Muscle of back (tissue), 11 donors: ENCODE measurements around the gene IPO11. TPM values are rescaled to one million over a fixed set of nuclear protein-coding genes. Genes with fewer than 3 reads are reported as not detected.
A peak's percentile ranks its signal among the peaks of the same experiment; 100 is the strongest.

Source experiments
- DNase-seq, 3 donors: peaks; one replicate each; pipeline versions ENCODE4 v3.0.0 to v3.0.0-alpha.2; 2013
- polyA plus RNA-seq, 10 donors: library from polyadenylated mRNA; unstranded; fragments of 120-200 nt; gene quantifications; one replicate each; pipeline ENCODE4 v1.2.1, GENCODE V29; 2013; ENCODE audit not compliant: insufficient read length in 10 of 10

IPO11 gene
- polyA plus RNA-seq, 10 donors: 19.7 to 27.2 (median 25.6) TPM

- peak in 1 of 3 donors; percentile 16 for DNase-seq
Measured at GRCh38 chr5:62431735-62432620, 19.4 kb downstream of the IPO11 start.

- DNase-seq: no peak
Measured at GRCh38 chr5:62432621-62433064, 20.1 kb downstream of the IPO11 start.

GRCh38 chr5:62448528-62448927, 36.0 kb downstream of the IPO11 start:
- no peak for DNase-seq

GRCh38 chr5:62450259-62450658, 37.7 kb downstream of the IPO11 start:
- no peak for DNase-seq

GRCh38 chr5:62457071-62457470, 44.5 kb downstream of the IPO11 start:
- no peak for DNase-seq

GRCh38 chr5:62460578-62460983, 48.0 kb downstream of the IPO11 start:
- DNase-seq: peak; percentile 32 to 57 (median 32)

- DNase-seq: no peak
Measured at GRCh38 chr5:62461561-62461960, 49.0 kb downstream of the IPO11 start.

GRCh38 chr5:62465985-62466925, 53.7 kb downstream of the IPO11 start:
- no peak for DNase-seq

- no peak for DNase-seq
Measured at GRCh38 chr5:62473209-62473608, 60.6 kb downstream of the IPO11 start.

- DNase-seq: peak in 1 of 3 donors; percentile 41
Measured at GRCh38 chr5:62475072-62475471, 62.5 kb downstream of the IPO11 start.

GRCh38 chr5:62477801-62478200, 65.2 kb downstream of the IPO11 start:
- no peak for DNase-seq

GRCh38 chr5:62483556-62483955, 71.0 kb downstream of the IPO11 start:
- no peak for DNase-seq

GRCh38 chr5:62486672-62487071, 74.1 kb downstream of the IPO11 start:
- no peak for DNase-seq

- DNase-seq: no peak
Measured at GRCh38 chr5:62488531-62488930, 76.0 kb downstream of the IPO11 start.

- DNase-seq: no peak
Measured at GRCh38 chr5:62489471-62489870, 76.9 kb downstream of the IPO11 start.

GRCh38 chr5:62494772-62495171, 82.2 kb downstream of the IPO11 start:
- no peak for DNase-seq

- no peak for DNase-seq
Measured at GRCh38 chr5:62496876-62497275, 84.3 kb downstream of the IPO11 start.

GRCh38 chr5:62498961-62499360, 86.4 kb downstream of the IPO11 start:
- DNase-seq: no peak

GRCh38 chr5:62499756-62500155, 87.2 kb downstream of the IPO11 start:
- DNase-seq: no peak

GRCh38 chr5:62502456-62503101, 90.0 kb downstream of the IPO11 start:
- no peak for DNase-seq

- no peak for DNase-seq
Measured at GRCh38 chr5:62504129-62504528, 91.6 kb downstream of the IPO11 start.
